H1 (cell line): ENCODE data around the gene OR51Q1. TPM values are rescaled to one million over a fixed set of nuclear protein-coding genes. Genes with fewer than 3 reads are reported as not detected.

Experiments used
- CTCF ChIA-PET: fragments of 300-600 bp; sonication (Branson Sonifier 250); formaldehyde crosslinking; loops from one replicate; lab custom pipeline; 2021; ENCODE audit not compliant: partially characterized antibody; lab: Charles Lee
- POLR2A ChIA-PET: fragments of 300-600 bp; sonication (Branson Sonifier 250); formaldehyde crosslinking; loops from one replicate; lab custom pipeline; 2021; ENCODE audit warnings: inconsistent platforms; ENCODE audit not compliant: partially characterized antibody; lab: Charles Lee
- DNase-seq, 2 experiments: peaks; one replicate each; pipeline versions ENCODE4 v3.0.0 to v3.0.0-alpha.2; 2010 to 2022; ENCODE audit warnings: low spot score in 2 of 2, low read depth in 1 of 2, mixed read lengths in 1 of 2
- FAIRE-seq: peaks from 2 replicates; lab custom pipeline; 2011; peaks lifted over from hg19 to GRCh38; lab: Jason Lieb, UNC
- H2AFZ ChIP-seq: 2 replicates; pipeline ENCODE4 v1.8.1; 2012; ENCODE audit warnings: low read length, inconsistent platforms
- H2AK5ac ChIP-seq: 2 replicates; pipeline ENCODE4 v1.6.1; 2013; ENCODE audit warnings: low read depth, low read length
- H2BK120ac ChIP-seq: replicated peaks from 2 replicates; pipeline ENCODE3; 2013; ENCODE audit warnings: low read depth, low read length, inconsistent platforms
- H2BK12ac ChIP-seq: 2 replicates; pipeline ENCODE4 v1.6.1; 2013; ENCODE audit warnings: low read depth, low read length
- H2BK15ac ChIP-seq: 2 replicates; pipeline ENCODE4 v1.6.1; 2013; ENCODE audit warnings: low read length
- H2BK20ac ChIP-seq: 2 replicates; pipeline ENCODE4 v1.6.1; 2013; ENCODE audit warnings: low read length
- H2BK5ac ChIP-seq: 2 replicates; pipeline ENCODE4 v1.6.1; 2013; ENCODE audit warnings: low read depth, low read length
- H3K14ac ChIP-seq: 2 replicates; pipeline ENCODE4 v1.6.1; 2013; ENCODE audit warnings: inconsistent platforms; ENCODE audit not compliant: insufficient read length
- H3K18ac ChIP-seq: 2 replicates; pipeline ENCODE4 v1.6.1; 2013; ENCODE audit warnings: low read length; ENCODE audit errors: extremely low read depth
- H3K23ac ChIP-seq: 2 replicates; pipeline ENCODE4 v1.6.1; 2013; ENCODE audit warnings: inconsistent platforms; ENCODE audit not compliant: insufficient read length
- H3K23me2 ChIP-seq: 2 replicates; pipeline ENCODE4 v1.6.1; 2013; ENCODE audit warnings: low read depth, low read length
- H3K27ac ChIP-seq: 2 replicates; pipeline ENCODE4 v1.6.1; 2011; ENCODE audit warnings: low read depth, low read length, inconsistent platforms
- H3K27me3 ChIP-seq, 4 experiments: replicated peaks in 1 of 4; 1 replicate in 1 of 4; 2 replicates in 3 of 4; pipeline versions ENCODE4 v1.6.1 to v1.8.1; 2011 to 2013; ENCODE audit warnings: low read length in 3 of 4, mild to moderate bottlenecking in 3 of 4, inconsistent platforms in 2 of 4, mixed read lengths in 2 of 4, moderate library complexity in 1 of 4; ENCODE audit not compliant: control insufficient read depth in 3 of 4, insufficient read depth in 3 of 4; ENCODE audit errors: extremely low read depth in 1 of 4
- H3K36me3 ChIP-seq, 4 experiments: 2 replicates each; pipeline versions ENCODE4 v1.6.1 to v1.8.1; 2011 to 2013; ENCODE audit warnings: mild to moderate bottlenecking in 4 of 4, low read length in 3 of 4, moderate library complexity in 2 of 4, control low read depth in 1 of 4, inconsistent platforms in 1 of 4; ENCODE audit not compliant: insufficient read depth in 4 of 4, control insufficient read depth in 2 of 4
- H3K4ac ChIP-seq: replicated peaks from 2 replicates; pipeline ENCODE3; 2013; ENCODE audit warnings: low read length, low read depth, mixed read lengths, inconsistent platforms; ENCODE audit not compliant: insufficient read length
- H3K4me1 ChIP-seq, 4 experiments: replicated peaks in 1 of 4; 1 replicate in 1 of 4; 2 replicates in 3 of 4; pipeline versions ENCODE4 v1.6.1 to v1.8.1; 2011 to 2013; ENCODE audit warnings: low read length in 3 of 4, inconsistent platforms in 2 of 4, mixed read lengths in 1 of 4; ENCODE audit not compliant: insufficient read depth in 4 of 4, control insufficient read depth in 3 of 4
- H3K4me2 ChIP-seq, 2 experiments: 2 replicates each; pipeline versions ENCODE4 v1.6.1 to v1.8.1; 2011 to 2013; ENCODE audit warnings: low read depth in 2 of 2, low read length in 2 of 2, control low read depth in 1 of 2, inconsistent platforms in 1 of 2, mild to moderate bottlenecking in 1 of 2; ENCODE audit not compliant: insufficient read depth in 1 of 2
- H3K4me3 ChIP-seq, 4 experiments: fragments of 200-600, 300-600 bp in 1 of 4; sonication (generic), shearing (Covaris generic), sonication (Bioruptor Twin) in 1 of 4; 2 replicates each; pipeline versions ENCODE4 v1.5.1 to v1.8.1; 2011 to 2016; ENCODE audit warnings: low read length in 4 of 4, low read depth in 3 of 4, control low read depth in 2 of 4, inconsistent platforms in 2 of 4, mild to moderate bottlenecking in 2 of 4, mixed read lengths in 1 of 4, moderate library complexity in 1 of 4; ENCODE audit not compliant: insufficient read depth in 2 of 4; ENCODE audit errors: extremely low read depth in 1 of 4
- H3K56ac ChIP-seq: replicated peaks from 2 replicates; pipeline ENCODE3; 2013; ENCODE audit warnings: low read depth, mild to moderate bottlenecking, mixed read lengths, low read length, inconsistent platforms; ENCODE audit not compliant: insufficient read length
- H3K79me1 ChIP-seq: 2 replicates; pipeline ENCODE4 v1.6.1; 2013; ENCODE audit warnings: low read depth, low read length, control low read depth
- H3K79me2 ChIP-seq, 2 experiments: 2 replicates each; pipeline versions ENCODE4 v1.6.1 to v1.8.1; 2012 to 2013; ENCODE audit warnings: low read length in 2 of 2, mild to moderate bottlenecking in 2 of 2, inconsistent platforms in 1 of 2; ENCODE audit not compliant: insufficient read depth in 2 of 2, control insufficient read depth in 1 of 2
- H3K9ac ChIP-seq, 4 experiments: replicated peaks in 1 of 4; 1 replicate in 1 of 4; 2 replicates in 3 of 4; pipeline versions ENCODE4 v1.6.1 to v1.8.1; 2011 to 2013; ENCODE audit warnings: low read depth in 3 of 4, low read length in 3 of 4, control low read depth in 2 of 4, mild to moderate bottlenecking in 2 of 4, moderate library complexity in 2 of 4, inconsistent platforms in 1 of 4; ENCODE audit errors: extremely low read depth in 1 of 4
- H3K9me3 ChIP-seq, 2 experiments: 2 replicates each; pipeline versions ENCODE4 v1.6.1 to v1.8.1; 2012 to 2013; ENCODE audit warnings: mild to moderate bottlenecking in 2 of 2, moderate library complexity in 2 of 2, control low read depth in 1 of 2, inconsistent platforms in 1 of 2, low read depth in 1 of 2, low read length in 1 of 2, mixed read lengths in 1 of 2; ENCODE audit not compliant: insufficient read depth in 2 of 2
- H4K20me1 ChIP-seq, 2 experiments: replicated peaks in 1 of 2; 2 replicates each; pipeline versions ENCODE3 to v1.8.1; 2011 to 2013; ENCODE audit warnings: inconsistent platforms in 2 of 2, low read length in 2 of 2, mild to moderate bottlenecking in 1 of 2; ENCODE audit not compliant: insufficient read depth in 2 of 2, control insufficient read depth in 1 of 2
- H4K5ac ChIP-seq: 2 replicates; pipeline ENCODE4 v1.6.1; 2013; ENCODE audit warnings: low read length, low read depth, mixed read lengths, inconsistent platforms; ENCODE audit not compliant: insufficient read length
- H4K8ac ChIP-seq: 2 replicates; pipeline ENCODE4 v1.8.0; 2013; ENCODE audit warnings: mild to moderate bottlenecking, moderate library complexity, low read length, inconsistent platforms; ENCODE audit not compliant: insufficient read depth; ENCODE audit errors: extremely low read depth
- H4K91ac ChIP-seq: replicated peaks from 2 replicates; pipeline ENCODE3; 2013; ENCODE audit warnings: low read length, mixed read lengths, inconsistent platforms; ENCODE audit not compliant: insufficient read length
- BCL11A ChIP-seq, 2 experiments: IDR thresholded peaks; one replicate each; pipeline ENCODE4 v1.6.1; 2011; ENCODE audit warnings: low read depth in 2 of 2, low read length in 2 of 2, mild to moderate bottlenecking in 2 of 2
- BRCA1 ChIP-seq: IDR thresholded peaks from 2 replicates; pipeline ENCODE4 v1.6.1; 2012; ENCODE audit warnings: low read depth, low read length, improper control_type of control experiment
- CEBPB ChIP-seq: IDR thresholded peaks from 2 replicates; pipeline ENCODE4 v1.6.1; 2012; ENCODE audit warnings: low read depth, low read length
- EZH2 ChIP-seq: fragments of 200-600 bp; sonication (generic); IDR thresholded peaks from 2 replicates; pipeline ENCODE4 v1.7.1; 2012; ENCODE audit warnings: low read depth, mild to moderate bottlenecking, moderate library complexity, low read length, inconsistent platforms; ENCODE audit not compliant: severe bottlenecking
- PHF8 ChIP-seq: fragments of 200-600 bp; sonication (generic); conservative IDR thresholded peaks from 2 replicates; pipeline ENCODE4 v1.7.1; 2012; ENCODE audit warnings: low read depth, mild to moderate bottlenecking, inconsistent platforms, low read length, moderate library complexity
- RAD21 ChIP-seq, 2 experiments: IDR thresholded peaks in 1 of 2; conservative IDR thresholded peaks in 1 of 2; 2 replicates each; pipeline ENCODE4 v1.6.1; 2011; ENCODE audit warnings: low read depth in 2 of 2, low read length in 2 of 2, improper control_type of control experiment in 1 of 2, inconsistent platforms in 1 of 2, mild to moderate bottlenecking in 1 of 2, moderate library complexity in 1 of 2
- RXRA ChIP-seq: IDR thresholded peaks from 2 replicates; pipeline ENCODE4 v1.6.1; 2011; ENCODE audit warnings: low read depth, mild to moderate bottlenecking, low read length, moderate library complexity; ENCODE audit not compliant: insufficient read depth
- TAF7 ChIP-seq: optimal IDR thresholded peaks from 2 replicates; pipeline ENCODE3; 2011; ENCODE audit warnings: low read depth, mild to moderate bottlenecking, inconsistent platforms, low read length, moderate library complexity, borderline replicate concordance
- TEAD4 ChIP-seq: IDR thresholded peaks from 2 replicates; pipeline ENCODE4 v1.6.1; 2012; ENCODE audit warnings: low read depth, low read length, inconsistent platforms, mixed read lengths
- WGBS, 2 experiments: shearing (Covaris generic) in 1 of 2; methylation state at CpG; one replicate each; pipeline versions ENCODE4 v1.1.6 to v1.1.7; 2013 to 2015; ENCODE audit warnings: low lambda C conversion rate in 2 of 2, mixed read lengths in 2 of 2, inconsistent platforms in 1 of 2, low coverage in 1 of 2, missing lambda C conversion rate in 1 of 2; ENCODE audit not compliant: insufficient replicate concordance in 2 of 2, insufficient coverage in 1 of 2, insufficient read length in 1 of 2; ENCODE audit errors: extremely low coverage in 1 of 2, missing lambda C conversion rate in 1 of 2; 5-methylcytosine and 5-hydroxymethylcytosine counted together
- polyA plus RNA-seq, 7 experiments: library from polyadenylated mRNA; depleted of rRNA in 3 of 7; stranded (reverse) in 5 of 7; unstranded in 2 of 7; fragments of >200 nt in 5 of 7; fragments of 200-250 nt in 2 of 7; gene quantifications; 1 replicate in 5 of 7; 2 replicates in 1 of 7; 4 replicates in 1 of 7; pipeline versions ENCODE4 v1.2.1 to v1.2.3, GENCODE V29; 2011 to 2013; ENCODE audit warnings: missing spikeins in 2 of 7, mixed read lengths in 2 of 7
- total RNA-seq: library from RNA; stranded (reverse); fragmentation: NEBNext Ultra II Directional; extraction: Animal tissue kit (Norgen Biotek cat#: 25700); gene quantifications from 2 replicates; pipeline ENCODE4 v1.2.1, GENCODE V29; 2021
- TF ChIP-seq, protein P1 (sequence below): IDR thresholded peaks from 2 replicates; pipeline ENCODE4 v1.6.1; 2012; ENCODE audit warnings: inconsistent platforms
- TF ChIP-seq, protein P2 (sequence below), 3 experiments: IDR thresholded peaks; 1 replicate in 2 of 3; 2 replicates in 1 of 3; pipeline versions ENCODE4 v1.5.1 to v1.6.1; 2011; ENCODE audit warnings: low read length in 3 of 3, mild to moderate bottlenecking in 3 of 3, inconsistent platforms in 2 of 3, low read depth in 1 of 3, moderate library complexity in 1 of 3; ENCODE audit not compliant: insufficient read depth in 1 of 3; ENCODE audit errors: control extremely low read depth in 1 of 3

OR51Q1 gene
- total and polyA plus RNA-seq, 2 of the 8 experiments (the other 6 are each of a cell fraction or from before 2014, with no cell fraction given), result 0.08 TPM; not detected in 1

DNA sequence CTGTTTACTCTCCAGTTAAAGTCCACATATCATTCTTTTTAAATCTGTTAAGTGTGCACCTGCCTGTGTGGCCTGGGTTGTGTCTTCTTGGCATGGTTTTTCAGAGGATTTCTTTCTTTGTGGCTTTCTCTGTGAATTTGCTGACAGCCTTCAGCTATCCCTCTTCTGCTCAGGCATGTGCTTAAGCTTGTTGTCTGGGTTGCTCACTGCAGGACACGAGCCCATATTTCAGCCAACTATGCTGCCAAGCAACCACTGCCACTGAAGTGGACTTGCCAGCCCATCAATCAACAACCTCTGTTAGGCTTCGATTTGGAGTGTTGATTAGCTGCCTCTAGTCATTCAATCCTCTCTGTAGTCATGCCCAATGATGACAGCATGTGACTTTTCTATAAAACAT is 45.6 kb downstream of the OR51Q1 start:
- ChIA-PET POLR2A (no interaction called here), CTCF (interaction anchor here (0.7 to 3.0 kb wide), 4 partner anchors 8 to 342 kb away, joined by 3 to 21 read pairs (median 4); partner anchors contain the start of gene OR51I2)
- no peak overlapping the region for H4K91ac ChIP-seq
- TF ChIP-seq BCL11A (IDR thresholded peaks at IDR 0.05; ENCODE audit: low read depth in 2 of 2, low read length in 2 of 2), result no peak
- TF ChIP-seq, protein P1, sequence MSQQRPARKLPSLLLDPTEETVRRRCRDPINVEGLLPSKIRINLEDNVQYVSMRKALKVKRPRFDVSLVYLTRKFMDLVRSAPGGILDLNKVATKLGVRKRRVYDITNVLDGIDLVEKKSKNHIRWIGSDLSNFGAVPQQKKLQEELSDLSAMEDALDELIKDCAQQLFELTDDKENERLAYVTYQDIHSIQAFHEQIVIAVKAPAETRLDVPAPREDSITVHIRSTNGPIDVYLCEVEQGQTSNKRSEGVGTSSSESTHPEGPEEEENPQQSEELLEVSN, result no peak
- TF ChIP-seq CEBPB, result no peak
- TF ChIP-seq TAF7, result no peak
- no peak for TF ChIP-seq RXRA
- no peak for TF ChIP-seq PHF8
- TF ChIP-seq RAD21 (IDR thresholded peaks at IDR 0.05 in 1 of 2, conservative IDR thresholded peaks at IDR 0.05 in 1 of 2; ENCODE audit: low read depth in 2 of 2, low read length in 2 of 2), result no peak
- TF ChIP-seq BRCA1, result no peak
- TF ChIP-seq, protein P2, sequence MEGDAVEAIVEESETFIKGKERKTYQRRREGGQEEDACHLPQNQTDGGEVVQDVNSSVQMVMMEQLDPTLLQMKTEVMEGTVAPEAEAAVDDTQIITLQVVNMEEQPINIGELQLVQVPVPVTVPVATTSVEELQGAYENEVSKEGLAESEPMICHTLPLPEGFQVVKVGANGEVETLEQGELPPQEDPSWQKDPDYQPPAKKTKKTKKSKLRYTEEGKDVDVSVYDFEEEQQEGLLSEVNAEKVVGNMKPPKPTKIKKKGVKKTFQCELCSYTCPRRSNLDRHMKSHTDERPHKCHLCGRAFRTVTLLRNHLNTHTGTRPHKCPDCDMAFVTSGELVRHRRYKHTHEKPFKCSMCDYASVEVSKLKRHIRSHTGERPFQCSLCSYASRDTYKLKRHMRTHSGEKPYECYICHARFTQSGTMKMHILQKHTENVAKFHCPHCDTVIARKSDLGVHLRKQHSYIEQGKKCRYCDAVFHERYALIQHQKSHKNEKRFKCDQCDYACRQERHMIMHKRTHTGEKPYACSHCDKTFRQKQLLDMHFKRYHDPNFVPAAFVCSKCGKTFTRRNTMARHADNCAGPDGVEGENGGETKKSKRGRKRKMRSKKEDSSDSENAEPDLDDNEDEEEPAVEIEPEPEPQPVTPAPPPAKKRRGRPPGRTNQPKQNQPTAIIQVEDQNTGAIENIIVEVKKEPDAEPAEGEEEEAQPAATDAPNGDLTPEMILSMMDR (IDR thresholded peaks at IDR 0.05; ENCODE audit: control extremely low read depth in 1 of 3, insufficient read depth in 1 of 3, low read depth in 1 of 3, low read length in 3 of 3), result no peak
- TF ChIP-seq EZH2, result no peak
- no peak for TF ChIP-seq TEAD4

More for the DNA sequence above, 45.6 kb downstream of the OR51Q1 start:
- Histone ChIP-seq H3K23me2 (no peaks in the 10 kb centered on the region), H2AK5ac (no peak overlapping the region), H2BK15ac (no peak overlapping the region), H4K20me1 (no peaks in the 10 kb centered on the region), H3K9me3 (no peaks in the 10 kb centered on the region), H3K4me2 (no peak overlapping the region), H3K56ac (no peak overlapping the region), H3K4me1 (no peaks in the 10 kb centered on the region), H3K27me3 (no peaks in the 10 kb centered on the region), H2BK20ac (no peak overlapping the region), H2AFZ (no peak overlapping the region), H3K4ac (no peak overlapping the region), H3K79me2 (no peaks in the 10 kb centered on the region), H3K9ac (no peak overlapping the region), H3K4me3 (no peak overlapping the region), H4K5ac (no peak overlapping the region), H2BK5ac (no peak overlapping the region), H2BK12ac (no peak overlapping the region), H4K8ac (no peak overlapping the region), H3K36me3 (no peaks in the 10 kb centered on the region), H3K79me1 (no peaks in the 10 kb centered on the region), H3K27ac (no peak overlapping the region), H3K23ac (no peak overlapping the region), H2BK120ac (no peak overlapping the region), H3K14ac (no peak overlapping the region), H3K18ac (no peak overlapping the region)
- no peak for DNase-seq
- no peak for FAIRE-seq
- WGBS, 2 experiments, result 85% methylated on average over 2 of the region's 2 CpGs; no CpG with 5 or more reads in 1 of the 2 experiments
